Astrocyte of the hippocampus (primary cell): Measurements from ENCODE around the gene SORT1.
A peak's percentile ranks its signal among the peaks of the same experiment; 100 is the strongest.
"Not testable (repeated sequence)": the region's sequence is repeated elsewhere in the genome, so short reads cannot be mapped to it uniquely, and the experiment has no call there.

Source experiments
- DNase-seq: peaks from one replicate; pipeline ENCODE4 v3.0.0; 2011; ENCODE audit warnings: low read depth, low spot score

SORT1 gene

GRCh38 chr1:109379907-109380306 lies 17.8 kb downstream of the SORT1 start:
- no peak for DNase-seq

GRCh38 chr1:109379422-109379821 lies 18.3 kb downstream of the SORT1 start:
- DNase-seq = no peak

GRCh38 chr1:109377698-109378097 lies 20.0 kb downstream of the SORT1 start:
- no peak for DNase-seq

- DNase-seq = not testable (repeated sequence)
These were observed 24.0 kb downstream of the SORT1 start for GRCh38 chr1:109373696-109374095.

- DNase-seq = no peak
These were observed 24.6 kb downstream of the SORT1 start for GRCh38 chr1:109373126-109373525.

GRCh38 chr1:109372281-109372680 lies 25.4 kb downstream of the SORT1 start:
- DNase-seq = no peak

- DNase-seq = peak; percentile 82
These were observed 26.4 kb downstream of the SORT1 start for GRCh38 chr1:109371341-109371739.

GRCh38 chr1:109370712-109371340 lies 26.9 kb downstream of the SORT1 start:
- DNase-seq = peak; percentile 94

- DNase-seq = no peak
These were observed 28.5 kb downstream of the SORT1 start for GRCh38 chr1:109369167-109369746.

GRCh38 chr1:109368464-109368863 lies 29.3 kb downstream of the SORT1 start:
- no peak for DNase-seq

- DNase-seq = no peak
These were observed 30.1 kb downstream of the SORT1 start for GRCh38 chr1:109367626-109368025.

GRCh38 chr1:109365642-109366204 lies 32.0 kb downstream of the SORT1 start:
- DNase-seq = no peak

GRCh38 chr1:109361649-109362048 lies 36.1 kb downstream of the SORT1 start:
- DNase-seq = no peak

GRCh38 chr1:109361069-109361468 lies 36.6 kb downstream of the SORT1 start:
- no peak for DNase-seq

- DNase-seq = no peak
These were observed 40.1 kb downstream of the SORT1 start for GRCh38 chr1:109357616-109358015.

- no peak for DNase-seq
These were observed 40.8 kb downstream of the SORT1 start for GRCh38 chr1:109356915-109357314.

GRCh38 chr1:109356505-109356904 lies 41.2 kb downstream of the SORT1 start:
- no peak for DNase-seq

GRCh38 chr1:109354929-109355328 lies 42.8 kb downstream of the SORT1 start:
- no peak for DNase-seq

GRCh38 chr1:109351457-109351856 lies 46.3 kb downstream of the SORT1 start:
- DNase-seq = no peak

GRCh38 chr1:109350655-109351054 lies 47.1 kb downstream of the SORT1 start:
- DNase-seq = no peak

- DNase-seq = no peak
These were observed 47.5 kb downstream of the SORT1 start for GRCh38 chr1:109350182-109350581.

GRCh38 chr1:109347511-109347910 lies 50.2 kb downstream of the SORT1 start:
- DNase-seq = no peak
